Spinal cord (tissue), 10 donors: ENCODE results near the gene PLEKHF1. TPM values are rescaled to one million over a fixed set of nuclear protein-coding genes. Genes with fewer than 3 reads are reported as not detected.
A peak's percentile ranks its signal among the peaks of the same experiment; 100 is the strongest.
"Not testable (repeated sequence)": the region's sequence is repeated elsewhere in the genome, so short reads cannot be mapped to it uniquely, and the experiment has no call there.

ENCODE experiments used
- DNase-seq, 6 donors: peaks; one replicate each; pipeline versions ENCODE4 v3.0.0 to v3.0.0-alpha.2; 2013 to 2015; ENCODE audit warnings: low spot score in 6 of 6, low read depth in 4 of 6
- H3K27ac ChIP-seq: one replicate; pipeline ENCODE4 v1.5.1; 2013; ENCODE audit warnings: low read depth, low read length, control low read depth
- H3K27me3 ChIP-seq: one replicate; pipeline ENCODE4 v1.6.1; 2013; ENCODE audit warnings: low read length; ENCODE audit not compliant: control insufficient read depth, insufficient read depth
- H3K36me3 ChIP-seq: one replicate; pipeline ENCODE4 v1.6.1; 2013; ENCODE audit warnings: low read length; ENCODE audit not compliant: control insufficient read depth, insufficient read depth
- H3K4me1 ChIP-seq: one replicate; pipeline ENCODE4 v1.6.1; 2013; ENCODE audit warnings: low read length; ENCODE audit not compliant: control insufficient read depth, insufficient read depth
- H3K4me3 ChIP-seq: one replicate; pipeline ENCODE4 v1.5.1; 2013; ENCODE audit warnings: low read depth, low read length, control low read depth
- H3K9me3 ChIP-seq: one replicate; pipeline ENCODE4 v1.6.1; 2013; ENCODE audit warnings: low read length; ENCODE audit not compliant: control insufficient read depth, insufficient read depth
- WGBS: methylation state at CpG from one replicate; pipeline ENCODE4 v1.1.5; 2013; ENCODE audit warnings: missing lambda C conversion rate; ENCODE audit not compliant: insufficient coverage; 5-methylcytosine and 5-hydroxymethylcytosine counted together
- polyA plus RNA-seq, 2 donors: library from polyadenylated mRNA; unstranded; fragments of 120-200 nt; gene quantifications; one replicate each; pipeline ENCODE4 v1.2.1, GENCODE V29; 2013; ENCODE audit not compliant: insufficient read length in 2 of 2
- total RNA-seq, 2 donors: library from RNA; depleted of rRNA in 1 of 2; stranded (reverse); fragments of 120-200 nt in 1 of 2; fragments of >200 nt in 1 of 2; gene quantifications; one replicate each; pipeline versions ENCODE4 v1.2.3 to v1.2.4, GENCODE V29; 2013 to 2014
- donor health status: healthy.

PLEKHF1 gene
- total and polyA plus RNA-seq, 4 donors, result 3.1 to 6.7 (median 4.5) TPM

DNA sequence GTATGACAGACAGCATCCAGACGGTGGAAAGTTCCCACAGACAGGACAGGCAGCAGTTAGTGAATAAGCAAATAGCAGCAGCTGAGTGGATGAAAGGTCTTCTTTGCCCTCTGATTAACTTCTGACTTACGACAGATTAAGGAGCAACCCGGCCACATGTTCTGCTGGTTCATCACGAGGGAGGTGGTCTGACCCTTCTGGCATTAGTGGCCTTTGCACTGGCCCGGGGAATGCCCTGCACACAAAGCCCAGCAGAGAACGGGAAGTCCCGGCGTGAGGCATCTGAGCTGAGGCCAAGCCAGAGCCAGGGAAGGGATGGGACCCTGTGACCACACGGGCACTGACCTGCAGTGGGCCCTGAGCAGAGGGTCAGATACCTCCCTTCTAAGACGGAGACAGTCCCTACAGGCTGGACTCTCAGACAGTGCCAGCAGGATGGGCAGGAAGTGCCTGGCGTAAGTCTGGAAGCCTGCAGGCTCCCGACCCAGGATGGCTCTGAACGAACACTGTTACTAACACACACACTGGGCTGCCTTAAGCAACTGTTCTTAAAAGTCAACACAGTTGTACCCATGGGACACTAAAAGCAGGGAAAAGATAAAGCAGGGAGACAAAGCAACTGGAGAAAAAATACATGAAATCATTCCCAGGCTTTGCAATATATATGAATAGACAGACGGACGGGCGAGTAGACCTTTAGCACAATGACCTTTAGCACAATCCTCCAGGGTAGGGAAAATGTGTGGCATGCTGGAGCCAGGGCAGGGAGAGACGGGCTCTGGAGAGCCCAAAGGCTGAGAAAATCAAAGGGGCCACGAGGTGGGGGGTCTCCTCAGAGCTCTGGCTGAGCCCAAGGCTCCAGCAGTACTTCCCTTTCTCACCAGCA lies 43.5 kb downstream of the PLEKHF1 start:
- Histone ChIP-seq H3K27ac (no peak overlapping the region), H3K4me1 (peaks cover 8% of the 10 kb centered on the region), H3K4me3 (no peak overlapping the region), H3K36me3 (peaks cover 43% of the 10 kb centered on the region), H3K27me3 (no peaks in the 10 kb centered on the region), H3K9me3 (no peaks in the 10 kb centered on the region)
- 86% methylated on average over 12 of the region's 18 CpGs for WGBS
- no peak for DNase-seq

GRCh38 chr19:29709440-29709798 lies 44.2 kb downstream of the PLEKHF1 start:
- no CpG with 5 or more reads among the region's 2 CpGs for WGBS
- H3K4me1 ChIP-seq, result peaks cover 13% of the 10 kb centered on the region
- H3K36me3 ChIP-seq, result peaks cover 39% of the 10 kb centered on the region
- H3K27me3 ChIP-seq, H3K9me3 ChIP-seq, H3K27ac ChIP-seq, H3K4me3 ChIP-seq, DNase-seq: not testable (repeated sequence)

GRCh38 chr19:29711584-29712132 lies 46.4 kb downstream of the PLEKHF1 start:
- peaks cover 27% of the 10 kb centered on the region for H3K4me1 ChIP-seq
- H3K27me3 ChIP-seq, result no peaks in the 10 kb centered on the region

GRCh38 chr19:29712744-29713516 lies 47.7 kb downstream of the PLEKHF1 start:
- no peak for DNase-seq
- no peaks in the 10 kb centered on the region for H3K27me3 ChIP-seq
- peaks cover 34% of the 10 kb centered on the region for H3K4me1 ChIP-seq
- H3K36me3 ChIP-seq, result peaks cover 17% of the 10 kb centered on the region
- no peak overlapping the region for H3K27ac ChIP-seq
- 76% methylated on average over 6 of the region's 9 CpGs for WGBS
- H3K9me3 ChIP-seq, result no peaks in the 10 kb centered on the region
- H3K4me3 ChIP-seq, result no peak overlapping the region

More at GRCh38 chr19:29711584-29712132, 46.4 kb downstream of the PLEKHF1 start:
- no peak overlapping the region for H3K4me3 ChIP-seq
- WGBS, result 75% methylated on average over 2 of the region's 6 CpGs
- H3K27ac ChIP-seq, result no peak overlapping the region
- peaks cover 26% of the 10 kb centered on the region for H3K36me3 ChIP-seq
- DNase-seq, result no peak
- no peaks in the 10 kb centered on the region for H3K9me3 ChIP-seq

GRCh38 chr19:29714371-29714952 lies 49.2 kb downstream of the PLEKHF1 start:
- H3K27ac ChIP-seq, result no peak overlapping the region

DNA sequence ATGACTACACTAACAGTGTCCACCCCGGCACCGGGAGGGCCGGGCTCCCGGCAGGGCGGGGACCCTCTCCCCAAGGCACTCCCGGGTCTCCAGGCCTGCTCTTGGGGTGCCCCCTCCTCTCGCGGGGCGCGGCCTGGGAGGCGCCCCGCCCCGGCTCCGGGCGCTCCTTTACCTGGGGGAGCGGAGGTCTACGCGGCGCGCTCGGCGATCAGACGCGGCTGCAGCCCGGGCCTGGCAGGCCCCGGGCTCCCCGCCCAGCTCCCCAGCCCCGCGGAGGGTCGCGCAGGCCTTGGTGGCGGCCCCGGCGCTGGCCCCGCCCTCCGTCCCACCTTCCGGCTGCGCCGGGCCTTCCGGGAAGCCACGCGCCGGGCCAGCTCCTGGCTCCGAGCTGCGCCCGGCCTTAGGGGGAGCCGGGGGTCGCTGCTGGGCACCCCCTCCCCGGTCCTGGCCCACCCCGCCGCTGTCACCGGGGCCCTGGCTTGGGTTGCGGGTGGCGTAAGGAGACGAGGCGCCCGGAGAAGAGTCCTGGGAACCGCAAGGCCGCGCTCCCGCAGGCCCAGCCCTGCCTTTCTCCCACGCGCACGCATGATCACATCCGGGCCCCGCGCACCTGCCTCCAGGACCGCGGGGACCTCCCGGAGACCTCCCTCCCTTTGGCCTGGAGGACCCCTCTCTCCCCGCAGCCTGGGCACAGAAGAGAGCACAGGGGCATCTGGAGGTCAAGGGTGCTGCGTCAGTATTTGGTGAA lies 49.9 kb downstream of the PLEKHF1 start, which contains the start of gene C19orf12:
Gene C19orf12 (minus strand): TSS at position 309 of the 748 bp plus-strand sequence. CDS start 6,848 bp downstream, outside the sequence.
- Histone ChIP-seq H3K9me3 (no peaks in the 10 kb centered on the region), H3K27ac (peak within 1 kb of the TSS; percentile 74), H3K4me1 (peaks cover 34% of the 10 kb centered on the region), H3K36me3 (peaks cover 7% of the 10 kb centered on the region), H3K4me3 (peak within 1 kb of the TSS; percentile 58), H3K27me3 (no peaks in the 10 kb centered on the region)
- peak in 5 of 6 donors; percentile 19 to 90 (median 67) for DNase-seq
- WGBS, result 0% methylated on average over 70 of the region's 72 CpGs

More at GRCh38 chr19:29714371-29714952, 49.2 kb downstream of the PLEKHF1 start:
- peaks cover 7% of the 10 kb centered on the region for H3K36me3 ChIP-seq
- peak overlapping the region; percentile 58 for H3K4me3 ChIP-seq
- no peak for DNase-seq
- no peaks in the 10 kb centered on the region for H3K27me3 ChIP-seq
- H3K9me3 ChIP-seq, result no peaks in the 10 kb centered on the region
- peaks cover 34% of the 10 kb centered on the region for H3K4me1 ChIP-seq
- WGBS, result 0% methylated on average over 2 of the region's 15 CpGs

GRCh38 chr19:29715701-29716581 lies 50.7 kb downstream of the PLEKHF1 start:
- Histone ChIP-seq H3K4me3 (peak overlapping the region; percentile 55), H3K4me1 (peaks cover 34% of the 10 kb centered on the region), H3K9me3 (no peaks in the 10 kb centered on the region), H3K36me3 (peaks cover 7% of the 10 kb centered on the region), H3K27me3 (no peaks in the 10 kb centered on the region), H3K27ac (peak overlapping the region; percentile 74)
- 50% methylated on average over 6 of the region's 13 CpGs for WGBS
- DNase-seq, result no peak

GRCh38 chr19:29717051-29717450 lies 51.8 kb downstream of the PLEKHF1 start:
- H3K27ac ChIP-seq, result no peak overlapping the region

More at GRCh38 chr19:29717051-29717450, 51.8 kb downstream of the PLEKHF1 start:
- WGBS, result 92% methylated on average over 14 of the region's 16 CpGs
- Histone ChIP-seq H3K36me3 (peaks cover 7% of the 10 kb centered on the region), H3K9me3 (no peaks in the 10 kb centered on the region), H3K27me3 (no peaks in the 10 kb centered on the region), H3K4me1 (peaks cover 34% of the 10 kb centered on the region), H3K4me3 (no peak overlapping the region)
- DNase-seq, result no peak
